ENCODE results near the gene CAPN3.

CAPN3 gene

GRCh38 chr15:42343596-42344232 is 15.6 kb upstream of the CAPN3 start:
- H3K36me3 Mint-ChIP-seq (ENCODE audit: insufficient read depth): peaks cover 6% of the 10 kb centered on the region

DNA sequence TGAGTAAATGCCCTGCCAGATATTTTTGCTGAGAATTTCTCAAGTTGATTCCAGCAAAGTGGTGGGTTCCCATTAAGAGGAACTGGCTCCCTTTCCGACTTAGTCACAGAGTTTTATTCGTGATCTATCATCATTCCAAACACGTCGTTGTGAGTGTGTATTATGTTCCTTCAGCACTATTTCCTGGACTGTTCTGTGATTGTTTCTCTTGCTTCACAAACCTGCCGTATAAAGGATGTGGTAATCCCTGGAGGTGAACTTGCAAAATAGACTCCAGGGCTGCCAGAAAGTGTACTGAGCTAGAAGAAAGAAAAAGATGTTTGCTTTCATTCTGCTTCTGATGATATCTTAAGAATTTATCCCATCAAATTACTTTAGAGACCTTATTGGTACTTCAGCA is 14.5 kb upstream of the CAPN3 start:
- DNase-seq: no peak
- H3K36me3 Mint-ChIP-seq (ENCODE audit: insufficient read depth): peaks cover 9% of the 10 kb centered on the region
- no peak overlapping the region for H3K27ac Mint-ChIP-seq

More at GRCh38 chr15:42343596-42344232, 15.6 kb upstream of the CAPN3 start:
- Mint-ChIP-seq H3K4me1 (ENCODE audit: low read depth in 2 of 2) (no peaks in the 10 kb centered on the region), H3K9me3 (no peaks in the 10 kb centered on the region), H3K27ac (no peak overlapping the region), H3K27me3 (no peaks in the 10 kb centered on the region), H3K4me3 (no peak overlapping the region)
- no peak for ATAC-seq (replicated peaks)
- no peak for DNase-seq

DNA sequence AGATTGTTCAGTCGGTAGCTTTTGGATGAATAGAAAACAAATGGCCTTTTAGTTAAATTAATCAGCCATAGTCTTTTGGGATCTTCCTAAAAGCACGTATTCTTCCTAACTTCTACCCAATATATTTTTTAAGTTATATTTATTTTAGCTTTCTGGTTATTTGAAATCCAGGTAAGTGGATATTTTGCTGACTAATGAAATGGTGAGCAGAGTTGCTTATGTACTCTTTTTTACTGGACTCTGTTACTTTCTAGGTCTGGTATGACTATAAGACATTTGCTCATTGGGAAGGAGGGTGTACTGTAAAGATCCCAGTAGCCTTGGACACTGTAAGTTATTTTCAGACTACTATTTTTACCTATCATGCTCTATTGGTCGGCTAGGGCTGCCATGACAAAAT is 13.8 kb upstream of the CAPN3 start:
- Mint-ChIP-seq H3K27me3 (no peaks in the 10 kb centered on the region), H3K27ac (no peak overlapping the region), H3K36me3 (ENCODE audit: insufficient read depth) (peaks cover 17% of the 10 kb centered on the region), H3K4me1 (ENCODE audit: low read depth in 2 of 2) (no peaks in the 10 kb centered on the region), H3K9me3 (no peaks in the 10 kb centered on the region), H3K4me3 (no peak overlapping the region)
- no peak for ATAC-seq (replicated peaks)
- DNase-seq: no peak

More for the DNA sequence above, 14.5 kb upstream of the CAPN3 start:
- no peak overlapping the region for H3K4me3 Mint-ChIP-seq
- no peaks in the 10 kb centered on the region for H3K27me3 Mint-ChIP-seq
- no peak for ATAC-seq (replicated peaks)
- H3K9me3 Mint-ChIP-seq: no peaks in the 10 kb centered on the region
- H3K4me1 Mint-ChIP-seq (ENCODE audit: low read depth in 2 of 2): no peaks in the 10 kb centered on the region

- Mint-ChIP-seq H3K27ac (no peak overlapping the region), H3K9me3 (no peaks in the 10 kb centered on the region), H3K27me3 (no peaks in the 10 kb centered on the region), H3K36me3 (ENCODE audit: insufficient read depth) (peaks cover 16% of the 10 kb centered on the region), H3K4me3 (no peak overlapping the region), H3K4me1 (ENCODE audit: low read depth in 2 of 2) (no peaks in the 10 kb centered on the region)
- ATAC-seq (replicated peaks) (no peak), DNase-seq (no peak)
Measured at GRCh38 chr15:42348083-42348482, 11.2 kb upstream of the CAPN3 start.

GRCh38 chr15:42349186-42349585 is 10.1 kb upstream of the CAPN3 start:
- H3K27me3 Mint-ChIP-seq: no peaks in the 10 kb centered on the region
- no peak for ATAC-seq (replicated peaks)
- no peak overlapping the region for H3K27ac Mint-ChIP-seq
- H3K36me3 Mint-ChIP-seq (ENCODE audit: insufficient read depth): peaks cover 16% of the 10 kb centered on the region
- DNase-seq: no peak
- no peaks in the 10 kb centered on the region for H3K4me1 Mint-ChIP-seq (ENCODE audit: low read depth in 2 of 2)
- H3K9me3 Mint-ChIP-seq: no peaks in the 10 kb centered on the region
- no peak overlapping the region for H3K4me3 Mint-ChIP-seq

- DNase-seq: no peak
- Mint-ChIP-seq H3K36me3 (ENCODE audit: insufficient read depth) (peaks cover 16% of the 10 kb centered on the region), H3K9me3 (no peaks in the 10 kb centered on the region), H3K4me1 (ENCODE audit: low read depth in 2 of 2) (no peaks in the 10 kb centered on the region), H3K27me3 (no peaks in the 10 kb centered on the region), H3K4me3 (no peak overlapping the region), H3K27ac (no peak overlapping the region)
- no peak for ATAC-seq (replicated peaks)
Measured at GRCh38 chr15:42352401-42352800, 6.9 kb upstream of the CAPN3 start.

- DNase-seq (no peak), ATAC-seq (replicated peaks) (no peak)
- H3K27me3 Mint-ChIP-seq: no peaks in the 10 kb centered on the region
- H3K27ac Mint-ChIP-seq: no peak overlapping the region
- H3K9me3 Mint-ChIP-seq: no peaks in the 10 kb centered on the region
- H3K4me1 Mint-ChIP-seq (ENCODE audit: low read depth in 2 of 2): no peaks in the 10 kb centered on the region
- H3K4me3 Mint-ChIP-seq: no peak overlapping the region
- peaks cover 16% of the 10 kb centered on the region for H3K36me3 Mint-ChIP-seq (ENCODE audit: insufficient read depth)
Measured at GRCh38 chr15:42353061-42353460, 6.2 kb upstream of the CAPN3 start.

DNA sequence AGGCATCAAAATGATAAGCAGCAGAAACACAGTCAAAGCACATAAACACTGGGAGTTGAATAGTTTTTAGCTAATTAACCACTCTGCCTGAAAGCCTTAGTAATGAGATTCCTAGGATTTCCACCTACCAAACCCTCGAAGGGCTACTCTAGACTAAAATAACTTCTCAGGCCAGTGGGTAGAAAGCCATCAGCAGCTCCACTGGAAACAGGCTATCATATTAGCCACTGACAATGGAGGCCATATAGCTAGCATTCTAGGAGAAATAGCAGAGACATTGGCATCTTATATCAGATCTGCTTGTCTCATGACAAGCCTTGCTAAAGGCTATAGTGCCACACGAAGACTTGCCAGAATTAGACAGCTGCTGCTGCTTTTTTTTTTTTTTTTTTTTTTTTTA is 4.5 kb upstream of the CAPN3 start:
- Mint-ChIP-seq H3K9me3 (no peaks in the 10 kb centered on the region), H3K4me3 (no peak overlapping the region), H3K27me3 (no peaks in the 10 kb centered on the region), H3K36me3 (ENCODE audit: insufficient read depth) (peaks cover 12% of the 10 kb centered on the region), H3K4me1 (ENCODE audit: low read depth in 2 of 2) (no peaks in the 10 kb centered on the region), H3K27ac (no peak overlapping the region)
- no peak for DNase-seq
- no peak for ATAC-seq (replicated peaks)

DNA sequence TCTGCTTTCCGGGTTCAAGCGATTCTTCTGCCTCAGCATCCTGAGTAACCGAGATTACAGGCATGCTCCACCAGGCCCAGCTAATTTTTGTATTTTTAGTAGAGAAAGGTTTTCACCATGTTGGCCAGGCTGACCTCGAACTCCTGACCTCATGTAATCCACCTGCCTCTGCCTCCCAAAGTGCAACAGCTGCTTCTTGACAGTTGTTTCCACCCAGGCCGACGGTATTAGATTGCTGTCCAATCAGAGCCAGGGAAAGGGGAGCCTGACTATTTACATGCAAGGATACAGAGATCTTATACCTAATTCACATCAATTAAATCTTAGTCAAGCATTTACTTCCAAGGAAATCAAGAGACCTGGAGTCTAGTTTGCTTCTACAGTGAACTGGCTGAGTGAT is 4.0 kb upstream of the CAPN3 start:
- Mint-ChIP-seq H3K36me3 (ENCODE audit: insufficient read depth) (peaks cover 7% of the 10 kb centered on the region), H3K27ac (no peak overlapping the region), H3K4me3 (no peak overlapping the region), H3K9me3 (no peaks in the 10 kb centered on the region), H3K4me1 (ENCODE audit: low read depth in 2 of 2) (no peaks in the 10 kb centered on the region), H3K27me3 (no peaks in the 10 kb centered on the region)
- no peak for DNase-seq
- ATAC-seq (replicated peaks): no peak

- H3K27ac Mint-ChIP-seq: no peak overlapping the region
- peaks cover 4% of the 10 kb centered on the region for H3K36me3 Mint-ChIP-seq (ENCODE audit: insufficient read depth)
- ATAC-seq (replicated peaks): no peak
- DNase-seq: no peak
- no peak overlapping the region for H3K4me3 Mint-ChIP-seq
- H3K9me3 Mint-ChIP-seq: no peaks in the 10 kb centered on the region
- H3K4me1 Mint-ChIP-seq (ENCODE audit: low read depth in 2 of 2): no peaks in the 10 kb centered on the region
- no peaks in the 10 kb centered on the region for H3K27me3 Mint-ChIP-seq
Measured at GRCh38 chr15:42356851-42357250, 2.5 kb upstream of the CAPN3 start.

DNA sequence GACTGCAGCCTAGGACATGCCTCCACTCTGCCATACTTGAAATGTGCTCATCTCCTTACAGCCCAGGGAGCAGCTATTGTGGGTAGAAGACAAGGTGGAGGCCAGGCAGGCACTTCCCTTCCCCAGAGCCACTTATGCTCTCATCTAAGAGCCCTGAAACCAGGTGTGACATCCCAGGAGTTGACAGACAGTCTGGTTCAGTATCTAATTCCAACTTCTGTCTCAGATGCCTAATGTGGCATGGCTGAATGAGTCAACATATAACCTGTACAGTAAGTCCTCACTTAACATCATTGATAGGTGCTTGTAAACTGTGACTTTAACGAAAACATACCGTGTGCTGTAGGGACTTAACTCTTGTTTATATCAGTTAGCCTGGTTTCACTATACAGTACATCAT is 1.2 kb upstream of the CAPN3 start:
- no peak overlapping the region for H3K4me3 Mint-ChIP-seq
- ATAC-seq (replicated peaks) (no peak), DNase-seq (no peak)
- H3K27ac Mint-ChIP-seq: no peak overlapping the region
- no peaks in the 10 kb centered on the region for H3K9me3 Mint-ChIP-seq
- H3K36me3 Mint-ChIP-seq (ENCODE audit: insufficient read depth): peaks cover 4% of the 10 kb centered on the region
- H3K27me3 Mint-ChIP-seq: no peaks in the 10 kb centered on the region
- no peaks in the 10 kb centered on the region for H3K4me1 Mint-ChIP-seq (ENCODE audit: low read depth in 2 of 2)

- Mint-ChIP-seq H3K4me1 (ENCODE audit: low read depth in 2 of 2) (no peaks in the 10 kb centered on the region), H3K4me3 (no peak overlapping the region), H3K27ac (no peak overlapping the region), H3K9me3 (no peaks in the 10 kb centered on the region), H3K27me3 (no peaks in the 10 kb centered on the region), H3K36me3 (ENCODE audit: insufficient read depth) (no peaks in the 10 kb centered on the region)
- DNase-seq (no peak), ATAC-seq (replicated peaks) (no peak)
Measured at GRCh38 chr15:42359985-42360384, 684 bp downstream of the CAPN3 start.

DNA sequence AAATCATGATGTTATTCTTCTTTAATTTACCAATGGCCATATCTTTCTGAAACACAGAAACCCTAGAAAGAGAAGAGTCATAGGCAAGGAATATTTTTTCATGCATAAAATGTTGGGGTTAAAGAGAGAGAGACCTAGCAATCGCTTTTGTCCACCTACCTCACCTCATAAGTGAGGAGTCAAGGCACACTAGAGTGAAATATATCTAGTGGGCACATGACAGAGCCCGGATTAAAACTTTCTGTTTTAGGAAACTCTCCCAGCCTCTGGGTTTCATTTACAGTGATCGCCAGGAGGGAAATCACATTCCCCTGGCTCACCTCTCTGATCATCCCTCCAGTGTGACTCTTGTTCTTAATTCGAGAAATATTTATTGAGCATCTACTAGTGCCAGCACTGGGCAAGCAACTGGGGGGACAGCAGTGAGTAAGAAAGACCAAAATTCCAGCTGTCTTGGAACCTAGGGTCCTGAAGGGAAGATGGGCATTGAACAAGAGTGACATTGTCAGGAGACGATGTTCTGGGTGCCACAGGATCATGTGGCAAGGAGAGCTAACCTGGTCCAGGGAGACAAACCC is 1.3 kb downstream of the CAPN3 start:
- H3K27me3 Mint-ChIP-seq: no peaks in the 10 kb centered on the region
- ATAC-seq (replicated peaks) (no peak), DNase-seq (no peak)
- H3K9me3 Mint-ChIP-seq: no peaks in the 10 kb centered on the region
- H3K27ac Mint-ChIP-seq: no peak overlapping the region
- no peaks in the 10 kb centered on the region for H3K4me1 Mint-ChIP-seq (ENCODE audit: low read depth in 2 of 2)
- no peak overlapping the region for H3K4me3 Mint-ChIP-seq
- H3K36me3 Mint-ChIP-seq (ENCODE audit: insufficient read depth): no peaks in the 10 kb centered on the region

GRCh38 chr15:42363487-42363886 is 4.2 kb downstream of the CAPN3 start:
- Mint-ChIP-seq H3K27ac (no peak overlapping the region), H3K27me3 (no peaks in the 10 kb centered on the region), H3K9me3 (no peaks in the 10 kb centered on the region), H3K36me3 (ENCODE audit: insufficient read depth) (no peaks in the 10 kb centered on the region), H3K4me3 (no peak overlapping the region), H3K4me1 (ENCODE audit: low read depth in 2 of 2) (no peaks in the 10 kb centered on the region)
- DNase-seq (no peak), ATAC-seq (replicated peaks) (no peak)

Measured in effector memory CD8-positive, alpha-beta T cell (primary cell).